GM18907 (cell line): ENCODE data around the gene SLC9A7.

Source experiments
- ATAC-seq: cut with Tn5 transposase; IDR thresholded peaks from one replicate; pipeline ENCODE4 v1.9.1; 2021; ENCODE audit warnings: mild to moderate bottlenecking, moderate library complexity; ENCODE audit not compliant: unreplicated experiment

Gene SLC9A7

DNA sequence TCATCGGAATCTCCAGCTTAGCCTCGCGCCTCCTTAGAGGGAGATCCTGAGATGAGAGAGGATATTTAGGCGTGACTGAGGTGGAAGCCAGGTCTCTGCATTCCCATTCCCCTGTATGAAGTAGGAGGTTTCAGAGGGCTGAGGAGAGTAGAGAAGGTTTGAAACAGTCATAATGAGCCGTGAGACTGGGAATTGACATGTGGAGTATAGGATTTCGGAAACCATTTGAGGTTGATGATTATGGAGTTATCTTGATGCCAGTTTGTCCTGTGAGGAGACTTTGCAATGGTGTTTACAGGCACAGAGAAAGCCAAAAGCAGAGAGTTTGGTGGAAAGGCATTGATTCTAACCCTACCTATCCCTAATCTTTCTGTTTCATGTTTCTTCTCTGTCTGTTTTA is 183.3 kb downstream of the SLC9A7 start:
- ATAC-seq = no peak

DNA sequence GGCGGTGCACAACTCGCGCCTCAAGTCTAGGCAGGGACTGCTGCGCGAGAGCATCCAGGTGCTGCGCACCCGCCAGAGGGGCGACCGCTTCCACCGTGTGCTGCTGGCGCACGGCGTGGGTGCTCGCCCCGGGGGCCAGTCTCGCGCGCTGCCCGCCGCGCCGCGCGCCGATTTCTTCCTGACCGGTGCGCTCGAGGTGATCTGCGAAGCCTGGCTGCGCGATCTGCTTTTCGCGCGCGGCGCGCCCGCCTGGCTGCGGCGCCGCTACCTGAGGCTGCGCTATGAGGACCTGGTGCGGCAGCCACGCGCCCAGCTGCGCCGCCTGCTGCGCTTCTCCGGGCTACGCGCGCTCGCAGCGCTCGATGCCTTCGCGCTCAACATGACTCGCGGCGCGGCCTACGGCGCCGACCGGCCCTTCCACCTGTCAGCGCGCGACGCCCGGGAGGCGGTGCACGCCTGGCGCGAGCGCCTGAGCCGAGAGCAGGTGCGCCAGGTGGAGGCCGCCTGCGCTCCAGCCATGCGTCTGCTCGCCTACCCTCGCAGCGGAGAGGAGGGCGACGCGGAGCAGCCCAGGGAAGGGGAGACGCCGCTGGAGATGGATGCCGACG is 184.0 kb downstream of the SLC9A7 start:
- peak; percentile 14 for ATAC-seq

GRCh38 chrX:46573892-46574773 is 184.8 kb downstream of the SLC9A7 start:
- peak; percentile 44 for ATAC-seq

- ATAC-seq = peak; percentile 41
These were observed 185.5 kb downstream of the SLC9A7 start, which contains the start of gene CHST7 for GRCh38 chrX:46573331-46573891. Gene CHST7 (plus strand): TSS chrX:46573765. CDS start chrX:46573932, 167 bp downstream.

- peak; percentile 43 for ATAC-seq
These were observed 186.5 kb downstream of the SLC9A7 start for GRCh38 chrX:46572340-46572936.

- ATAC-seq = no peak
These were observed 187.2 kb downstream of the SLC9A7 start for GRCh38 chrX:46571423-46572339.

GRCh38 chrX:46569621-46570020 is 189.3 kb downstream of the SLC9A7 start:
- no peak for ATAC-seq

DNA sequence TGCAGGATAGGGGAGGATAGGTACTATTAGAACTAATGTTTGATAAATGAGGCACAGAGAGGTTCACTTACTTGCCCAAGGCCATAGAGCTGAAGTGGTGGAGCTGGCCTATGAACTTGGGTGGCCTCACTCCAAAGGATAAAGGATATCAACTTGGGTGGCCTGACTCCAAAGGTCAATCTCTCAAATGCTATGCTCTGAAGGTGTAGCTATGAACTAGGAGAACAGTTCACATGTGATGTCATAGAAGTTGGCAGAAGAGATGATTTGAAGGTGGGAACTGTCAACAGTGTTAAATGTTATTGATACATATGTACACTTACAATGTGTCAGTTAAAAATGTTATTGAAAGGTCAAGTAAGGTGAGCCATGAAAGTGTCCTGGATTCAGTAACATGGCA is 191.5 kb downstream of the SLC9A7 start:
- no peak for ATAC-seq

GRCh38 chrX:46561824-46562657 is 196.9 kb downstream of the SLC9A7 start:
- ATAC-seq = peak; percentile 99

- no peak for ATAC-seq
These were observed 199.9 kb downstream of the SLC9A7 start for GRCh38 chrX:46559062-46559461.

- no peak for ATAC-seq
These were observed 204.0 kb downstream of the SLC9A7 start for GRCh38 chrX:46554942-46555341.

DNA sequence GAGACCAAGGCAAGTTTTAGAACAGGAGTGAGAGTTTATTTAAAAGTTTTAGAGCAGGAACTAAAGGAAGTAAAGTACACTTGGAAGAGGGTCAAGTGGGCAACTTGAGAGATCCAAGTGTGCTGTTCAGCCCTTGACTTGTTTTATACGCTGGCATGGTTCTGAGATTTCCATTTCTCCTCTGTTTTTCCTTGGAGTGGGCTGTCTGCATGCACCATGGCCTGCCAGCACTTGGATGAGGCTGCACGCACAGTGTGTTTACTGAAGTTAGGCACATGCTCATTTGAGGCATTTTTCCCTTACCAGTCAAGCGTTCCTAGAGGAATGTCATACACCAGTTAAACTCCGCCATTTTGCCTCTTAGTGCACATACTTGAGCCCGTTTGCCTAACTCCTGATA is 205.0 kb downstream of the SLC9A7 start:
- no peak for ATAC-seq

DNA sequence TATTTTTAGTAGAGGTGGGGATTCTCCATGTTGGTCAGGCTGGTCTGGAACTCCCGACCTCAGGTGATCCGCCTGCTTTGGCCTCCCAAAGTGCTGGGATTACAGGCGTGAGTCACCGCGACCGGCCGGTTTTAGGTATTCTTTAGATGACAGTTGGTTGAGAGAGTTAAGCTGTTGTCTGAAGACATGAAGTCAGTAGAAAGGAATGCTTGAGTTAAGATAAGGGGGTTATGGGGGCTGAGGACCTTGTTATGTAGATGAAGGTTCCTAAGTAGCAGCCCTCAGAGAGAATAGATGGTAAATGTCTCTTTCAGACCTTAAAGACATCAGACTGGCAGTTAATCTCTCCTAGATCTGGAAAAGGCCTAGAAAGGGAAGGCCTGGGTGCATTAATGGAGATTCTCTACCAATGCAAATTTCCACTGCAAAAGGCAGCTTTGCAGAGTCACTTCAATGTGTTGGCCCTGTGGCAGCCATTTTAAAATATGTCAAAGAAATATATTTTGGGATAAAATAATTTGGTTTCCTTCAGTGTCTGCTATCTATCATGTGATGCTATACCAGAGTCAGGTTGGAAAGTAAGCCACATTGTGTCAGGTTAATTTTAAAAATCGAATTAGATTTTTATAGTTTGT is 207.3 kb downstream of the SLC9A7 start:
- no peak for ATAC-seq

DNA sequence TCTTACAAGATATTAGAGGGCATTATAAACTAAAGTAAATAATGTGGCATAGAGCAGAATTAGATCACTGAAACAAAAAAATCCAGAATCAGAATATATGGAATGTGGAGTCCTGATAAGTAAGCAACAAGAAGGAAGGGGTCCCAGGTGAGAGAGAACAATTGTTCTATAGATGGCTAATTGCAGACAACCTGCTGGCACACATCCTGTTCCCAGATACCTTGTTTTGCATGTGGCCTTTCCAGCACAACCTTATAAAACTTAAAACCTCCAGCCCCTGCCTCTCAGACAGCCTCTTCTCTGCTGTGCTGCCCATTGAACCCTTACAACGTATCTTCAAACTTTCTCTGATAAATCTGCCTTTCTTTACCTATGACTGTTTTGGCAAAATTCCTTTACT is 209.0 kb downstream of the SLC9A7 start:
- ATAC-seq = no peak
